Measurements from ENCODE around the gene CBX5. TPM values are rescaled to one million over a fixed set of nuclear protein-coding genes. Genes with fewer than 3 reads are reported as not detected.

CBX5 gene
- total and polyA plus RNA-seq, 9 of the 15 experiments (the other 6 are each of a cell fraction or from before 2014, with no cell fraction given) = 32.6 to 102 (median 59.2) TPM

- no peak for TF ChIP-seq TAF1 (IDR thresholded peaks at IDR 0.05; ENCODE audit: control insufficient read depth, extremely low read depth, insufficient read depth, low read length, severe bottlenecking)
- no peak for TF ChIP-seq CREB5 (CRISPR knock-in tag; IDR thresholded peaks at IDR 0.05)
- no peak for TF ChIP-seq ZC3H4 (CRISPR knock-in tag; IDR thresholded peaks at IDR 0.05; ENCODE audit: borderline replicate concordance)
- no peak for TF ChIP-seq ETS1 (conservative IDR thresholded peaks at IDR 0.05; ENCODE audit: control insufficient read depth, low read depth, low read length)
- no peak for TF ChIP-seq PREB (CRISPR knock-in tag; IDR thresholded peaks at IDR 0.05)
- no peak for TF ChIP-seq TFAP4 (CRISPR knock-in tag; IDR thresholded peaks at IDR 0.05; ENCODE audit: borderline replicate concordance)
- TF ChIP-seq MYBL2 (IDR thresholded peaks at IDR 0.05; ENCODE audit: low read depth) = no peak
- TF ChIP-seq MYBL2 (CRISPR knock-in tag; IDR thresholded peaks at IDR 0.05; ENCODE audit: borderline replicate concordance) = no peak
- TF ChIP-seq GATAD2B (IDR thresholded peaks at IDR 0.05; ENCODE audit: borderline replicate concordance) = 0 out of 2 replicates have a peak, but pooled peaks have one; percentile 55
- TF ChIP-seq ILF3 (IDR thresholded peaks at IDR 0.05; ENCODE audit: borderline replicate concordance) = 0 out of 2 replicates have a peak, but pooled peaks have one; percentile 72
- TF ChIP-seq ZNF280A (IDR thresholded peaks at IDR 0.05; ENCODE audit: low read depth, partially characterized antibody) = no peak
Observed at GRCh38 chr12:54285150-54286041, 5.5 kb upstream of the CBX5 start (continued).
